ENCODE data around the gene RALGPS1. TPM values are rescaled to one million over a fixed set of nuclear protein-coding genes. Genes with fewer than 3 reads are reported as not detected.

RALGPS1 gene
- total RNA-seq, 1 donor from 2014 or later: 30.7 TPM

DNA sequence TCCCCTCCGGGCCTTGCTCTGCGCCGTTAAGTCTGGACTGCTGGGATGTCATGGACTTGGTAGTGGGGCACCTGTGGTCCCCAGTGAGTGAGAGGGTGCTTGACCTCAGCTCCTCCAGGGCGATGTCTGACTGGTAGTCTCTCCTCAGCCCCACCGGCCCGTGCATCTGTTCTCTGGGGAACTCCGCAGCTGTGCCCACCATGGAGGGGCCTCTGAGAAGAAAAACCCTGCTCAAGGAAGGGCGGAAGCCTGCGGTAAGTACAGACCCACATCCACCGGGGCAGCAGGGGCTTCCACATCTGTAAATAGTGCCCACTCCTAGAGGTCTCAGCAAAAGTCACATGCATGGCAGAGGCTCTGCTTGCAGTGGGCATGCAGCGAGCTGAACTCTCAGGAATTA is 297.4 kb downstream of the RALGPS1 start:
- Histone ChIP-seq H3F3A (ENCODE audit: low read depth) (no peaks in the 10 kb centered on the region), H3K4me1 (peaks cover 14% of the 10 kb centered on the region), H3K4me3 (no peak overlapping the region), H3K27me3 (no peaks in the 10 kb centered on the region), H2AFZ (replicated peaks) (no peak overlapping the region), H3K9me3 (ENCODE audit: low read depth) (no peaks in the 10 kb centered on the region), H3K79me2 (ENCODE audit: low read depth) (no peaks in the 10 kb centered on the region), H3K4me2 (no peak overlapping the region), H3K9ac (no peak overlapping the region), H3K27ac (no peak overlapping the region), H4K20me1 (ENCODE audit: low read depth) (no peaks in the 10 kb centered on the region), H3K36me3 (no peaks in the 10 kb centered on the region)
- no peak for DNase-seq (ENCODE audit: low spot score)
- H3K4me3 Mint-ChIP-seq: no peak overlapping the region
- H3K27me3 Mint-ChIP-seq (ENCODE audit: insufficient read depth, low read depth): peaks cover 10% of the 10 kb centered on the region
- H3K36me3 Mint-ChIP-seq: no peaks in the 10 kb centered on the region
- H3K9me3 Mint-ChIP-seq: no peaks in the 10 kb centered on the region
- H3K27ac Mint-ChIP-seq: no peak overlapping the region
- TF ChIP-seq EZH2phosphoT487 (IDR thresholded peaks at IDR 0.05) (no peak), EZH2 (IDR thresholded peaks at IDR 0.05) (no peak)
- TF ChIP-seq, protein P1, sequence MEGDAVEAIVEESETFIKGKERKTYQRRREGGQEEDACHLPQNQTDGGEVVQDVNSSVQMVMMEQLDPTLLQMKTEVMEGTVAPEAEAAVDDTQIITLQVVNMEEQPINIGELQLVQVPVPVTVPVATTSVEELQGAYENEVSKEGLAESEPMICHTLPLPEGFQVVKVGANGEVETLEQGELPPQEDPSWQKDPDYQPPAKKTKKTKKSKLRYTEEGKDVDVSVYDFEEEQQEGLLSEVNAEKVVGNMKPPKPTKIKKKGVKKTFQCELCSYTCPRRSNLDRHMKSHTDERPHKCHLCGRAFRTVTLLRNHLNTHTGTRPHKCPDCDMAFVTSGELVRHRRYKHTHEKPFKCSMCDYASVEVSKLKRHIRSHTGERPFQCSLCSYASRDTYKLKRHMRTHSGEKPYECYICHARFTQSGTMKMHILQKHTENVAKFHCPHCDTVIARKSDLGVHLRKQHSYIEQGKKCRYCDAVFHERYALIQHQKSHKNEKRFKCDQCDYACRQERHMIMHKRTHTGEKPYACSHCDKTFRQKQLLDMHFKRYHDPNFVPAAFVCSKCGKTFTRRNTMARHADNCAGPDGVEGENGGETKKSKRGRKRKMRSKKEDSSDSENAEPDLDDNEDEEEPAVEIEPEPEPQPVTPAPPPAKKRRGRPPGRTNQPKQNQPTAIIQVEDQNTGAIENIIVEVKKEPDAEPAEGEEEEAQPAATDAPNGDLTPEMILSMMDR (IDR thresholded peaks at IDR 0.05): no peak
- H3K4me1 Mint-ChIP-seq: peaks cover 17% of the 10 kb centered on the region

DNA sequence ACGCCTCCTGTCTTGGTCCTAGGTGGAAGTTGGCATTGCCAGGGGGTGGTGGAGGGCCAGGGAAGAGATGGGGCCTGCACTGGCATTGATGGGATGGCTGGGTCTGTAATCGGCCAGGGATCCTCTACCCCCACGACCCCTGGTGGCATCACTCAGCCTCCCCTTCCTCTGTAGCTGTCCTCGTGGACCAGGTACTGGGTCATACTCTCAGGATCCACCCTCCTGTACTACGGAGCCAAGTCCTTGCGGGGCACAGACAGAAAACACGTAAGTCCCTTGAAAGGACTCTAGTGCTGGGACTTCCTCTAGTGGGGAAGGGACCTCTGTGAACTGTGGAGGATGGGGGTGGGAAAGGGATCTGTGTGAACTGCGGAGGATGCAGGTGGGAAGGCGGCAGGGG is 297.9 kb downstream of the RALGPS1 start:
- no peak overlapping the region for H3K9ac ChIP-seq
- H3K4me1 ChIP-seq: peaks cover 14% of the 10 kb centered on the region
- Mint-ChIP-seq H3K27ac (no peak overlapping the region), H3K9me3 (no peaks in the 10 kb centered on the region), H3K27me3 (ENCODE audit: insufficient read depth, low read depth) (peaks cover 10% of the 10 kb centered on the region), H3K36me3 (no peaks in the 10 kb centered on the region), H3K4me1 (peaks cover 17% of the 10 kb centered on the region), H3K4me3 (no peak overlapping the region)
- H2AFZ ChIP-seq (replicated peaks): no peak overlapping the region
- no peak overlapping the region for H3K4me3 ChIP-seq
- TF ChIP-seq EZH2phosphoT487 (IDR thresholded peaks at IDR 0.05): no peak
- TF ChIP-seq EZH2 (IDR thresholded peaks at IDR 0.05): no peak
- TF ChIP-seq, protein P1 (IDR thresholded peaks at IDR 0.05): no peak
- H3F3A ChIP-seq (ENCODE audit: low read depth): no peaks in the 10 kb centered on the region
- no peak for DNase-seq (ENCODE audit: low spot score)
- H3K4me2 ChIP-seq: no peak overlapping the region
- H3K27me3 ChIP-seq: no peaks in the 10 kb centered on the region
- no peaks in the 10 kb centered on the region for H3K79me2 ChIP-seq (ENCODE audit: low read depth)
- H3K9me3 ChIP-seq (ENCODE audit: low read depth): no peaks in the 10 kb centered on the region
- H3K27ac ChIP-seq: no peak overlapping the region
- H4K20me1 ChIP-seq (ENCODE audit: low read depth): no peaks in the 10 kb centered on the region
- no peaks in the 10 kb centered on the region for H3K36me3 ChIP-seq

DNA sequence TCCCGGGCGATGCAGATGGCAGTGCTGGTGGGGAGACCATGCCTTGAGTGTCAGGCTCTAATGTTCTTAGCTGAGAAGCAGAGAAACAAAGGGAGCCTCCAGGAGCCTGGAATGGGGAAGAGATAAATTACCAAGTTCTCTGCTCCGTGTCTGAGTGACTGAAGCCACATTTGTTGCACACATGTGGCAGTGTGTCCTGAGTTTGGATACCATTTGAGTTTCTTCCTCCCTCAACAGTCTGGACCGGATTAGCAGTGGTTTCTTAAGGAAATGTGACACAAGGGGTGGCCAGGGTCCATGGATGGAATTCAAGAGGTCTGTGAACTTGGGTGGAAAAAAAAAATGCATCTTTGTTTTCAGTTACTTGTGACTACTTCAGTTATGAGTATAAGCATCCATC is 299.3 kb downstream of the RALGPS1 start:
- no peaks in the 10 kb centered on the region for H3K36me3 ChIP-seq
- H3K27me3 Mint-ChIP-seq (ENCODE audit: insufficient read depth, low read depth): peaks cover 8% of the 10 kb centered on the region
- H3K79me2 ChIP-seq (ENCODE audit: low read depth): no peaks in the 10 kb centered on the region
- H3K9me3 ChIP-seq (ENCODE audit: low read depth): no peaks in the 10 kb centered on the region
- H3K4me1 ChIP-seq: peaks cover 14% of the 10 kb centered on the region
- H3K4me1 Mint-ChIP-seq: peaks cover 17% of the 10 kb centered on the region
- no peak overlapping the region for H2AFZ ChIP-seq (replicated peaks)
- no peak overlapping the region for H3K4me3 Mint-ChIP-seq
- H3K27ac Mint-ChIP-seq: no peak overlapping the region
- H3K4me3 ChIP-seq: no peak overlapping the region
- DNase-seq (ENCODE audit: low spot score): no peak
- no peaks in the 10 kb centered on the region for H3F3A ChIP-seq (ENCODE audit: low read depth)
- no peak overlapping the region for H3K9ac ChIP-seq
- TF ChIP-seq EZH2 (IDR thresholded peaks at IDR 0.05) (no peak), EZH2phosphoT487 (IDR thresholded peaks at IDR 0.05) (no peak)
- TF ChIP-seq, protein P1 (IDR thresholded peaks at IDR 0.05): no peak
- no peak overlapping the region for H3K27ac ChIP-seq
- H3K27me3 ChIP-seq: no peaks in the 10 kb centered on the region
- no peaks in the 10 kb centered on the region for H4K20me1 ChIP-seq (ENCODE audit: low read depth)
- no peaks in the 10 kb centered on the region for H3K36me3 Mint-ChIP-seq
- H3K9me3 Mint-ChIP-seq: no peaks in the 10 kb centered on the region
- H3K4me2 ChIP-seq: no peak overlapping the region
